NK-92 treated with Interleukin-12 subunit alpha and Interleukin-12 subunit beta, amount 100 ng/mL, for 24 hours (cell line): ENCODE results near the gene DOC2A.

Source experiments
- DNase-seq: peaks from one replicate; lab custom pipeline; 2025; lab: John Stamatoyannopoulos, UW

DOC2A gene

DNA sequence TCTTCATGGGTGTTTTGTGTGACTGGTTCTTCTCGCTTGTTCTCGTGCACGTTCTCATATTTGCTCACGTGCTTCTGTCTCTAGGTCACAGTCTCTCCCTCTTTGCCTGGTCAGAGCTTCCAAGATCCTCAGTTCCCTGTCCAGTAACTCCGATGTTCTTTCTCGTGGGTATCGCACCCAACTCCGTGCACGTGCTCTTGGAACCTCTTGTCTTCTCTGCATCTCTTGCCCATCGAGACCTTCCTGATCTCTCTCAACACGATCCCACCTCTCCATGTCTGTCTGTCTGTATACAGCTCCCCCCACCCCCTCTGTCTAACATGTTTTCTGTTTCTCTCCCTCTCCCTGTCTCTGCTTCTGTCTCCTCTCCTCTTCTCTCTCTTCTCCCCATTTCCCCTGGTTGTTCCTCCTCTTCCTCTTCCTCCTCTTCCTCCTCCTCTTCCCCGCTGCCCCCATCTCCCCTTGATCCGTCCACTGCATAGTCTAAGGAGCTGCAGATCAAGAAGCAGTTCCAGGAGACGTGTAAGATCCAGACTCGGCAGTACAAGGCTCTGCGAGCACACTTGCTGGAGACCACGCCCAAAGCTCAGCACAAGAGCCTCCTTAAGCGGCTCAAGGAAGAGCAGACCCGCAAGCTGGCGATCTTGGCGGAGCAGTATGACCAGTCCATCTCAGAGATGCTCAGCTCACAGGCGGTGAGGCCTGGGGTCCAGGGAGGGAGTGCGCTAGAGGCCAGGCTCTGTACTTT lies 21.5 kb downstream of the DOC2A start:
- DNase-seq, result no peak

DNA sequence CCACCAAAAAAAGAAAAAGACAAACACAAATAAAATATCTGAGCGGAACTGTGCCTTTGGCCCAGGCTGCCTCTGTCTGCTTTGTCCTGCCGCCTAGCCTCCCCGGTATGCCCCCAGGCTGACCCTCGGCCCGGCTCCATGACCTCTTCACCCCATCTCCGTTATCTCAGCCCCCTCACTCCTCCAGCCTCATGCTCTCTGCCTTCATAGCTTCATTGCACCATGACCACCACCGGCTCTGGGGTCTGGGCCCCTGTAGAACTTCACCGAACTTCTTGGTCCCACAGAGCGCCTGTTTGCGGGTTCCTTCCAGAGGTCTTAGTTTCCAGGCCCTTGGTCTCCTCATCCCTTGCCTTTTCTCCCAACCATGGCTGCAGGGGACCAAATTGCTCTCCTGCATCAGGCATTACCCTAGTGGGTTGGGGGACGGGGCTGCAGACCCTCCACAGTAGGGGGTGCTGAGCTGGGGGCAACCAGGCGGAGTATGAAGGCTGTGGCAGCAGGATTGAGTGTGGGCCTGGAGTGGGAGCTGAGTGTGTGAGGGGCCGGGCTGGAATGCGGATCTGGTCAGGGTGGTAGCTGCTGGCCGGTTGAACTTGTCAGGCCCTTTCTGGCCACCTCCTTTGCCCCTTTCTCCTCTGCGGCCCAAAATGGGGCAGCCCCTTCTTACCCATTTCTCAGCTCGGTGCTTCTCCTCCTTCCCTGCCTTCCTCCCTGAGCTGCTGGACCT lies 22.3 kb downstream of the DOC2A start:
- DNase-seq, result no peak

DNA sequence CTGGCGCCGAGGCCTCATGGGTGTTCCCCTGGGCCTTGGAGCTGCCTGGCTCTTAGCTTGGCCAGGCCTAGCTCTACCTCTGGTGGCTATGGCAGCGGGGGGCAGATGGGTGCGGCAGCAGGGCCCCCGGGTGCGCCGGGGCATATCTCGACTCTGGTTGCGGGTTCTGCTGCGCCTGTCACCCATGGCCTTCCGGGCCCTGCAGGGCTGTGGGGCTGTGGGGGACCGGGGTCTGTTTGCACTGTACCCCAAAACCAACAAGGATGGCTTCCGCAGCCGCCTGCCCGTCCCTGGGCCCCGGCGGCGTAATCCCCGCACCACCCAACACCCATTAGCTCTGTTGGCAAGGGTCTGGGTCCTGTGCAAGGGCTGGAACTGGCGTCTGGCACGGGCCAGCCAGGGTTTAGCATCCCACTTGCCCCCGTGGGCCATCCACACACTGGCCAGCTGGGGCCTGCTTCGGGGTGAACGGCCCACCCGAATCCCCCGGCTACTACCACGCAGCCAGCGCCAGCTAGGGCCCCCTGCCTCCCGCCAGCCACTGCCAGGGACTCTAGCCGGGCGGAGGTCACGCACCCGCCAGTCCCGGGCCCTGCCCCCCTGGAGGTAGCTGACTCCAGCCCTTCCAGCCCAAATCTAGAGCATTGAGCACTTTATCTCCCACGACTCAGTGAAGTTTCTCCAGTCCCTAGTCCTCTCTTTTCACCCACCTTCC lies 23.3 kb downstream of the DOC2A start:
- DNase-seq, result no peak

DNA sequence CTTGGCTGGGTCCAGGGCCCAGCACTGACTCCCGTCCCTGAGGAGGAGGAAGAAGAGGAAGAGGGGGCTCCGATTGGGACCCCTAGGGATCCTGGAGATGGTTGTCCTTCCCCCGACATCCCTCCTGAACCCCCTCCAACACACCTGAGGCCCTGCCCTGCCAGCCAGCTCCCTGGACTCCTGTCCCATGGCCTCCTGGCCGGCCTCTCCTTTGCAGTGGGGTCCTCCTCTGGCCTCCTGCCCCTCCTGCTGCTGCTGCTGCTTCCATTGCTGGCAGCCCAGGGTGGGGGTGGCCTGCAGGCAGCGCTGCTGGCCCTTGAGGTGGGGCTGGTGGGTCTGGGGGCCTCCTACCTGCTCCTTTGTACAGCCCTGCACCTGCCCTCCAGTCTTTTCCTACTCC lies 23.9 kb downstream of the DOC2A start:
- no peak for DNase-seq

DNA sequence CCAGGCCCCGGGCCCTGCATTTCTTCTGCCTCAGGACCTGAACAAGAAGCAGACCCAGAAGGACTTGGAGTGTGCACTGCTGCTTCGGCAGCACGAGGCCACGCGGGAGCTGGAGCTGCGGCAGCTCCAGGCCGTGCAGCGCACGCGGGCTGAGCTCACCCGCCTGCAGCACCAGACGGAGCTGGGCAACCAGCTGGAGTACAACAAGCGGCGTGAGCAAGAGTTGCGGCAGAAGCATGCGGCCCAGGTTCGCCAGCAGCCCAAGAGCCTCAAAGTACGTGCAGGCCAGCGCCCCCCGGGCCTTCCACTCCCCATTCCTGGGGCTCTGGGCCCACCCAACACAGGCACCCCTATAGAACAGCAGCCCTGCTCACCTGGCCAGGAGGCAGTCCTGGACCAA lies 24.6 kb downstream of the DOC2A start:
- DNase-seq, result no peak

DNA sequence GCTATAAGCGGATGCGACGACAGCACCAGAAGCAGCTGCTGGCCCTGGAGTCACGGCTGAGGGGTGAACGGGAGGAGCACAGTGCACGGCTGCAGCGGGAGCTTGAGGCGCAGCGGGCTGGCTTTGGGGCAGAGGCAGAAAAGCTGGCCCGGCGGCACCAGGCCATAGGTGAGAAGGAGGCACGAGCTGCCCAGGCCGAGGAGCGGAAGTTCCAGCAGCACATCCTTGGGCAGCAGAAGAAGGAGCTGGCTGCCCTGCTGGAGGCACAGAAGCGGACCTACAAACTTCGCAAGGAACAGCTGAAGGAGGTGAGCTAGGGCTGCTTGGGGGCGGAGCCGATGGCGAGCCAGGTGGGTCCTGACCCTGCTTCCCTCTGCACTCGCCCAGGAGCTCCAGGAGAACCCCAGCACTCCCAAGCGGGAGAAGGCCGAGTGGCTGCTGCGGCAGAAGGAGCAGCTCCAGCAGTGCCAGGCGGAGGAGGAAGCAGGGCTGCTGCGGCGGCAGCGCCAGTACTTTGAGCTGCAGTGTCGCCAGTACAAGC lies 25.5 kb downstream of the DOC2A start:
- DNase-seq, result no peak

DNA sequence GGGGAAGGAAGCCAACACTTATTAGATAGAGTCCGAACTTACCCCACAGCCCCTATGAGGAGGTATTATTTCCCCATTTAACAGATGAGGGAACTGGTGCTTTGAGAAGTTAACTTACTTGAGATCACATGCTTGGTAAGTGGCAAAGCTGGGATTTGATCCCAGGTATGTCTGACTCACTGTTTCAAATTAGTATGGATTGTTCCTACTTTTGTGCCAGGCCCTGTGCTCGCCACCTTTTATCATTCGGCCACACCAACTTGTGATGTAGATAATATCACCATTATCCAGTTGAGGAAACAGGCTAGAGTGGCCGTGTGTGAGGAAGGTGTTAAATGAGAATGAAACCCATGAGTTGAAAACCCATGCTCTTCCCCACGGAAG lies 26.1 kb downstream of the DOC2A start:
- no peak for DNase-seq

DNA sequence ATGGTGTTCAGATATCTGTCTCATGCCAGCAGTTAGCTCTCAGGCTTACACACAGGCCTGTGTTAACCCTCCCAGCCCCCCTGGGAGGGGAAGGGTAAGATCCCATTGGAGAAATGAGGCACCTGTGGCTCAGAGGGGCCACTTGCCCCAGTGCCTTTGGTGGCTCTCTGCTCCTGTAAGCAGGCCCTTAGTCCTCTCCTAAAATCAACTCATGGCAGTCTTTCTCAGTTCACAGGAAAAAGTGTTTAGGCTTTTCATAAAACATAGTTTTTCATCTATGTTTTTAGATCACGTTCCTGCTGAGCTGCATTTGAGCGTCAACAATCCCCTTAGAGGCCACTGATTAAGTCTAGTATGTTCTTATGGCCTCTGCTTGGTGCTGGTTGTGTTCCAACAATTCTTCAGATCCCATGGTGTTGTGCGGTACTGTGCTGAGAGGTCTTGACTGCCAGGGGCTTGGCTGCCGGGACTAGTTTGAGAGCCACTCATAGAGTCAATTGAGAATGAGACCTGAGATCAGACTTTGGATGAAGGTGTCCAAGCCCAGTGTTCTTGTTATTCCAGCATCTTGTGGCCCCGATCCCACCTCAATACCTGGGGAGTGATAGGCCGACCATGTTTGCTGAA lies 26.6 kb downstream of the DOC2A start:
- no peak for DNase-seq

DNA sequence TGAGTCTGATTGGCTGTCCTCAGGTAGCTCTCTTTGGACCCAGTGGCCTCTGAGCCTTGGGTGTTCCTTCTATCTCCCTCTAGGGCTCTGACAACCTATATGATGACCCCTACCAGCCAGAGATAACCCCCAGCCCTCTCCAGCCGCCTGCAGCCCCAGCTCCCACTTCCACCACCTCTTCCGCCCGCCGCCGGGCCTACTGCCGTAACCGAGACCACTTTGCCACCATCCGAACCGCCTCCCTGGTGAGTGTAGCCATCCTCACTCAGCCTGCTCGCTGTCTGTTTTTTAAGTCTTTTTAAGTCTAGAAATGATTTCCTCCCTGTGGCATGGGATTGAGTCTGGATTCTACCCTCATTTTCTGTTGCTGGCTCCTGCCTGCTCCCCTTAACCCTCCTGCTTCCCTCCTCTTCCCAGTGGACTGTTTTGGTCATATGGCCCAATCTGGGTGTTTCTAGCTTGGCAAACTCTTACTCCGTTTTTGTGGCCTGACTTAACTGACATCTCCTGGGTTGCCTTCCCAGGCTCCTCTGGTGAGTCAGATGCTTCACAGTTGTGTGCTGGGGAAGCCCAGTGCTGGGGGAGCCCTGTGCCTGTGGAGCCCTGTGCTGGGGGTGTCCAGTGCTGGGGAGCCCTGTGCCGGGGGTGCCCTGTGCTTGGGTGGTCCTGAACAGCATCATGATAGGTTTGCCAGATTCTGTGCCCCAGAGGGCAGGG lies 27.2 kb downstream of the DOC2A start:
- DNase-seq, result no peak

DNA sequence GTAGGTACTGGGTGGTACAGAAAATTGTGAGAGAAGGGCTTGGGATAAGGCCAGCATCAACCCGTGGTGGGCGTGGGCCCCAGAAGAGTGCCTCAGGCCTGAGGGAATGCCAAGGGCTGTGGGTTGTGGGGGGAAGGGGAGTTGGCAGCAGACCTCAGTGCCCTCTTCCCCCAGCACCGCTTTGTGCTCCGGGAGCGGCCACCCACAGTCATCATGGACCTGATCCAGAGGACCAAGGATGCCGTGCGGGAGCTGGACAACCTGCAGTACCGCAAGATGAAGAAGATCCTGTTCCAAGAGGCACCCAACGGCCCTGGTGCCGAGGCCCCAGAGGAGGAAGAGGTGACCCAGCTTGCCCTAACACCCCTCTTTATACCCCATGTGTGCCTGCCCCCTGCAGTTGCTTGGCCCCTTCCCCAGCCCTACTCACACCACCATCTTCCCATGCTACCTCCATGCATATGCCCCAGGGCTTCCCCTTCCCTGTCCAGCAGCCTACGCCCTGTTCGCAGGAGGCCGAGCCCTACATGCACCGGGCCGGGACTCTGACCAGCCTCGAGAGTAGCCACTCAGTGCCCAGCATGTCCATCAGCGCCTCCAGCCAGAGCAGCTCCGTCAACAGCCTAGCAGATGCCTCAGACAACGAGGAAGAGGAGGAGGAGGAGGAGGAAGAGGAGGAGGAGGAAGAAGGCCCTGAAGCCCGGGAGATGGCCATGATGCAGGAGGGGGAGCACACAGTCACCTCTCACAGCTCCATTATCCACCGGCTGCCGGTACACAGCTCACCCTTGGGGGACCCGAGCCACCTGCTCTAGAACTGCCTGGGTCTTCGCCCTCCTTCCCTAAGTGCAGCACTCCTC lies 28.0 kb downstream of the DOC2A start:
- DNase-seq, result no peak

DNA sequence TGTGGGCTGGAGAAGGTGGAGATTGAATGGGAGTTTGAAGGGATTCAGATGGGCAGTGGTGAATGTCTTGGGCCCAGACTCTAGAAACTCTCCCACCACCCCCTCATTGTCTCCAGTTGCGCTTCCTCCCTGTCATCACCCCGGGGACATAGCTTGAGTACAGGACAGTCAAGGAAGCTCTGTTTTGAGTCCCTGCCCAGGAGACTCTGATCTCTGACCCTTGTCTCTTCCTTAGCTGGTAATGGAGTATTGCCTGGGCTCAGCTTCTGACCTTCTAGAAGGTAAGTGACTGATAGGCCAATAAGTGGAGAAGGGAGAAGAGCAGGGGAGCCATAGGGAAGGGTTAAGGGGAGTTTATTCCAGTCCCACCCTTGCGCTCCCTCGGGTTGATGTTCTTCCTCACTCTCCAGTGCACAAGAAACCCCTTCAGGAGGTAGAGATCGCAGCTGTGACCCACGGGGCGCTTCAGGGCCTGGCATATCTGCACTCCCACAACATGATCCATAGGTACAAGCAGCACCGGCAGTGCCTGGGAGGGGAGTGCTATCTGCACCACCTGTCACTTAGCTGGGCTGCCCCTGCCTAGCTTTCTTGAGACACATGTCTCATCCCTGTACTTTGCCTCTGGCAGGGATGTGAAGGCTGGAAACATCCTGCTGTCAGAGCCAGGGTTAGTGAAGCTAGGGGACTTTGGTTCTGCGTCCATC lies 32.1 kb downstream of the DOC2A start:
- DNase-seq, result no peak

DNA sequence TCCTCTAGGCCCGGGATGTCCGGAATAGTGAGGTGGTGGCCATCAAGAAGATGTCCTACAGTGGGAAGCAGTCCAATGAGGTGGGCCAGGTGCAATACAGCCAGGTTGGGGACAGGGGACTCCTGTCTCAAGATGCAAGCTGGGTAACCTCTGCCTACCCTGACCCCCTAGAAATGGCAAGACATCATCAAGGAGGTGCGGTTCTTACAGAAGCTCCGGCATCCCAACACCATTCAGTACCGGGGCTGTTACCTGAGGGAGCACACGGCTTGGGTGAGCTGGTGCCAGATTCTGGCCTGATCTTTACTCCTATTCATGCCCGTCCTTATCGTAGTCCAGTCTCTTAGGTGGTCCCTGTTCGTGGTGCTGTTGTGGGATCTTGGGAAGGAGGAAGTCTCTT lies 32.7 kb downstream of the DOC2A start:
- no peak for DNase-seq

DNA sequence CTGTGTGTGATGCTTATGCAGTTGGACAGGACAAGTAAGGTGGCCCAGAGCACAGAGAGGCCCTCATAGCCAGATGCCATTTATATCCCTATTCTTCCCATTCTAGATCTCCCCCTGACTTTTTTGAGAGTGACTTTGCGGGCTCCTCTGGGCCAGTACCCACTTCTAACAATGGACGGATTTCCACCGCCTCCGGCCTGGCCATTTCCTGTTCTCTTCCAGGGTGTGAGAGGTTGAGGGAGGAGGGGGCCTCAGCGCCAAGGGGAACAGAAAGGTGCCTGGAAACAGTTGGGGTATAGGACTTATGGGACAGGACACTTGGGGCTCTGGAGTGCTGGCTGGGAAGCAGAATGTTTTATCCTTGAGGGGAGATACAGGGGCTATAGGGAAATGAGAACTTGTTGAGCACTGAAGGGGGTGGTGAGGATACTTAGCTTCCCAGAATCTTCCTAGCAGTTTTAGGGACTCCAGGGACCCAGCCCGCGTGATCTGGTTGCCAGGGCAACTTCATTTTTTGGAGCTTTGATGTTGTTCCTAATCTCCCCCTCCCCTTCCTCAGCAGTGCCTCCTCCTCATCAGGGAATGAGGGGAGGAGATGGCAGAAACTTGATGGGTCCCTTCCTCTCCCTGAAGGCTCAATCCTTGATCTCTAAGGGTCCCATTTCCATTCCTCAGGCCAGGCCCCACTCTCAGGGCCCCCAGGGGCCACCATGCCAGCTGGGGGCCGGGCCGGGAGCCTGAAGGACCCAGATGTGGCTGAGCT lies 33.6 kb downstream of the DOC2A start:
- DNase-seq, result no peak

DNA sequence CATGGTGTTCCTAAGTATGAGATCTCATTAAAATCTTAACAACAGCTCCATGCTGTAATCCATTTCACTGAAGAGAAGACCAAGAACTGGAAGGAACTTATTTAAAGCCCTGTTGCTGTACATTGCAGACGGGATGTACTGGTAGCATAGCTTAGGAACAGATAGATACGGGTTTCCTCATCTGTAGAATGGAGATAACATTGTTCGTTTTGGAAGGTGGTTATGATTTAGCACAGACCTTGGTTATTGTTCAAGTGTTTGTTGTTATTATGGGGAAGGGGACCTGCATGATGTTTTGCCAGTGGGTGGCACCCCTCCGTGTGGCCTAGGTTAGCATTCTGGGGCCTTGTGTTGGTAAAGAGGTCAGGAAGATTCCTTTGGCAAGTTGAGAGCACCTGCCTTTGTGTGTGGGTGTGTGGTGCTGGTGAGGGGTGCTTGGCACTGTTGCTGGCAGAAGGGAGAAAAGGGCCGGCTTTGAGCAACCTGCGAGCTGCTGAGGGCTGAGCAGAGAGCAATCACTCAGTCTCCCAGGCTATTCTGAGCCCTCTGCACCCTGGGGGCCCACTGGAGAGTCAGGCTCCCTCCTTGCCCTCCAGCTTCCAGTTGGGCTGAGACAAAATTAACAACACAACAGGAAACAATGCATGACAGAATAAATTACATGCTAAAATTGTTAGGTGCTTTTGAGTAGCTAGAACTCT lies 34.9 kb downstream of the DOC2A start:
- DNase-seq, result no peak

DNA sequence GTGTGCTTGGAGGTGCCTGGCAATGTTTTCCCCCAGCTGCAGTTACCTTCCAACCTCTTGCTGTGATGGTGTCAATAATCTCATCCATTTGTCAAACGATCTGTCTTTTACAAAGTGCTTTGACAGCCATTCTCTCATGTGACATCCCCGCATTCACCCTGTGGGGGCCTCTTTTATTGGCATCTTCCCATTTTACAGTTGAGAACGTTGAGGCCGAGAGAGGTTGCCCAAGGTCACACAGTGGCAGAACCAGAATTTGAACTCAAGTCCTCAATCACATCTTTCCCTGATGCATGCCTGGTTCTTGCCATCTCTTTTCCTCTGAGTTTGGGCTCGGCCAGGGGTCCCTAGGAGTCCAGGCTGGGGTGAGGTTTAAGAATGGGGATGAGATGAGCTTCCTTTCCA lies 35.7 kb downstream of the DOC2A start:
- no peak for DNase-seq

DNA sequence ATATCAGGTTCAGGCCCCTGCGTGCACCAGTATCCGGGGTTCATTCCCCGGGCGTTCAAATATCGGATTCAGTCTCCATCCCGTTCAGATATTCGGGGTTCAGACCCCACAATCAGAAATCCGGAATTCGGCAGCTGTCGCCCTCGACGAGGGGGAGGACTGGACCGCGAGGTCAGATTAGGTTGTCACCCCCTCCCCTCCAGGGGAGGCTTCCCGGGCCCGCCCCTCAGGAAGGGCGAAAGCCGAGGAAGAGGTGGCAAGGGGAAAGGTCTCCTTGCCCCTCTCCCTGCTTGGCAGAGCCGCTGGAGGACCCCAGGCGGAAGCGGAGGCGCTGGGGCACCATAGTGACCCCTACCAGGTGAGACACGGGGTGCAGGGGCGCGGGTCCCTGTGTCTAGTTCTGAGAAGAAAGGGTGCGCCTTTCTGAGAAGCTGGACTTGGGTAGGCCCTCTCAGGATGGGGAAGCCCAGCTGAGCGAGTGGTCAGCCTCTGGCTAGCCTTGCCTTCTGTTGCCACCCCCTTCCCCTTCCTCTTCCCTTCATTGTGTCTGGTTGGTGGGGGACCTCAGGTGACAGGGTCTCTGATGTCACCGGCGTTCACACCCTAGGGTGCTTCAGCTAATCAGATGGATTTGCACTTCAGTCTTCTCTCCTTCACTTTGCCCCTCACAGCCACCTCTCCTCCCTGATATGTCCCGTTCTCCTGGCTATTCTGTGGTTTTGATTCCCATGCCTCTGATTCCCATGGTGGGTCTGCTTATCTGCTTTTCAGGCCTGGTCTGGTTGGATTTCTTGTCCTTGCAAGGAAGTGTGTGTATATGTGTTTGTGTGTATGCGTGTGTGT lies 36.3 kb downstream of the DOC2A start:
- DNase-seq, result no peak

DNA sequence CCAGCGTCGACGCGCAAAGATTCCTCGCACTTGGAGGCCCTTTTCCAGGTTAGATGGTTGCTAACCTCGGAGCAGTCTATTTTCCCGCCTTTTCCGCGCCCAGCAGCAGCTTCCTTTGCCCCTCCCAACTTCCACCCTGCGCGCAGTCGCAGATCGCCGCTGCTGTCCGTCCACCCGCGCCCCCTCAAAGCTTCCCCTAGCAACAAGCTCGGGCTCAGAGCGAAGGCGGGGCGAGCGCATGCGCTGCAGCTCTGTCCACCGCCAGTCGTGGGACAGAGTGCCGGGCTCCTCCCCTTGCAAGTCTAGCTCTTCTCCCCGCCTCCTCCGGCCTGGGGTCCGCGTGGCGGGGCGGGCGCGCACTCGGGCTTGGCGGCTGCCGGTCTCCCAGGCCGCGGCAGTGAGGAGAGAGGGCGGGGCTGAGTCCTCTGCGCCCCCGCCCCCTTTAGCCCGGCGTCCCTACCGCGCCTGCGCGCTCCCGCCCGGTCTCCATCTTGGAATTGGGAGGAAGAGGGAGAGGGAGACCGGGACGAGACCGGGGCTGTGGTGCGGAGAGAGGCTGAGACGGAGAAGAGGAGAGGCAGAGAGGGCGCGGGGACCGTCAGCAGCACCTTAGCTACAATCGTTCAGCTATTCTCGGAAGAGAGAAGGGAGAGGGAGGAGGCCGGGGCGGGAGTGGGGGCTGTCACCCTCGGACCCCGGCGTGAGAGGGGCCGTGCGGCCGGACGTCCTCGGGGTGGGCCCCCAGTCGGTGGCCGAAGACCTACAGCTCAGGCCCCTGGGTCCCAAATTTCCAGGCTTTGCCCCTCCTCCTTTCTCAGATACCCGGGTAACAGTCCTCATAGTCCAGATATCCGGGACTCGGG lies 37.2 kb downstream of the DOC2A start, which contains the start of gene TAOK2:
TSS of gene TAOK2 (plus strand) at position 485 of the 863 bp plus-strand sequence. CDS start 3,905 bp downstream, outside the sequence.
- peak; percentile 98 for DNase-seq
